ENCODE data around the gene ACCS.

The ACCS gene

GRCh38 chr11:44065841-44066731 lies at the start of gene ACCS:
TSS of gene ACCS (plus strand) at chr11:44066270. CDS start at chr11:44067628, 1,358 bp downstream.
- Histone ChIP-seq H3K27me3 (ENCODE audit: control insufficient read depth in 1 of 2, insufficient read depth in 2 of 2, low read length in 2 of 2) (no peaks in the 10 kb centered on the region), H3K9ac (ENCODE audit: low read depth in 1 of 2, low read length in 2 of 2) (peak within 1 kb of the TSS; percentile 86 to 91), H3K9me3 (ENCODE audit: control insufficient read depth in 1 of 2, low read length in 2 of 2) (no peaks in the 10 kb centered on the region), H3K27ac (ENCODE audit: low read depth, low read length) (peak within 1 kb of the TSS; percentile 90), H3K4me1 (ENCODE audit: control insufficient read depth in 1 of 2, insufficient read depth in 2 of 2, low read length in 2 of 2) (peaks cover 11 to 15% of the 10 kb centered on the region in 2 donors), H3K36me3 (ENCODE audit: control insufficient read depth in 1 of 2, insufficient read depth in 2 of 2, low read length in 2 of 2) (no peaks in the 10 kb centered on the region), H3K4me3 (ENCODE audit: low read depth in 1 of 2, low read length in 2 of 2) (peak within 1 kb of the TSS; percentile 94 to 98)

GRCh38 chr11:44016546-44017442 lies 49.3 kb upstream of the ACCS start:
- H3K4me1 ChIP-seq (ENCODE audit: control insufficient read depth in 1 of 2, insufficient read depth in 2 of 2, low read length in 2 of 2): no peaks in the 10 kb centered on the region
- no peaks in the 10 kb centered on the region for H3K9me3 ChIP-seq (ENCODE audit: control insufficient read depth in 1 of 2, low read length in 2 of 2)
- H3K4me3 ChIP-seq (ENCODE audit: low read depth in 1 of 2, low read length in 2 of 2): no peak overlapping the region
- no peak overlapping the region for H3K9ac ChIP-seq (ENCODE audit: low read depth in 1 of 2, low read length in 2 of 2)
- H3K36me3 ChIP-seq (ENCODE audit: control insufficient read depth in 1 of 2, insufficient read depth in 2 of 2, low read length in 2 of 2): no peaks in the 10 kb centered on the region
- no peak overlapping the region for H3K27ac ChIP-seq (ENCODE audit: low read depth, low read length)
- no peaks in the 10 kb centered on the region for H3K27me3 ChIP-seq (ENCODE audit: control insufficient read depth in 1 of 2, insufficient read depth in 2 of 2, low read length in 2 of 2)

- H3K27me3 ChIP-seq (ENCODE audit: control insufficient read depth in 1 of 2, insufficient read depth in 2 of 2, low read length in 2 of 2): no peaks in the 10 kb centered on the region
- no peak overlapping the region for H3K27ac ChIP-seq (ENCODE audit: low read depth, low read length)
- H3K9ac ChIP-seq (ENCODE audit: low read depth in 1 of 2, low read length in 2 of 2): no peak overlapping the region
- H3K4me3 ChIP-seq (ENCODE audit: low read depth in 1 of 2, low read length in 2 of 2): no peak overlapping the region
- H3K36me3 ChIP-seq (ENCODE audit: control insufficient read depth in 1 of 2, insufficient read depth in 2 of 2, low read length in 2 of 2): no peaks in the 10 kb centered on the region
- no peaks in the 10 kb centered on the region for H3K4me1 ChIP-seq (ENCODE audit: control insufficient read depth in 1 of 2, insufficient read depth in 2 of 2, low read length in 2 of 2)
- no peaks in the 10 kb centered on the region for H3K9me3 ChIP-seq (ENCODE audit: control insufficient read depth in 1 of 2, low read length in 2 of 2)
Measured at GRCh38 chr11:44017443-44018126, 48.5 kb upstream of the ACCS start.

GRCh38 chr11:44018127-44018521 lies 47.9 kb upstream of the ACCS start:
- H3K27ac ChIP-seq (ENCODE audit: low read depth, low read length): no peak overlapping the region

GRCh38 chr11:44018829-44019228 lies 47.2 kb upstream of the ACCS start:
- Histone ChIP-seq H3K9ac (ENCODE audit: low read depth in 1 of 2, low read length in 2 of 2) (no peak overlapping the region), H3K27ac (ENCODE audit: low read depth, low read length) (no peak overlapping the region), H3K27me3 (ENCODE audit: control insufficient read depth in 1 of 2, insufficient read depth in 2 of 2, low read length in 2 of 2) (no peaks in the 10 kb centered on the region), H3K9me3 (ENCODE audit: control insufficient read depth in 1 of 2, low read length in 2 of 2) (no peaks in the 10 kb centered on the region), H3K4me1 (ENCODE audit: control insufficient read depth in 1 of 2, insufficient read depth in 2 of 2, low read length in 2 of 2) (no peaks in the 10 kb centered on the region), H3K36me3 (ENCODE audit: control insufficient read depth in 1 of 2, insufficient read depth in 2 of 2, low read length in 2 of 2) (no peaks in the 10 kb centered on the region), H3K4me3 (ENCODE audit: low read depth in 1 of 2, low read length in 2 of 2) (no peak overlapping the region)

More at GRCh38 chr11:44018127-44018521, 47.9 kb upstream of the ACCS start:
- no peaks in the 10 kb centered on the region for H3K9me3 ChIP-seq (ENCODE audit: control insufficient read depth in 1 of 2, low read length in 2 of 2)
- H3K27me3 ChIP-seq (ENCODE audit: control insufficient read depth in 1 of 2, insufficient read depth in 2 of 2, low read length in 2 of 2): no peaks in the 10 kb centered on the region
- H3K4me1 ChIP-seq (ENCODE audit: control insufficient read depth in 1 of 2, insufficient read depth in 2 of 2, low read length in 2 of 2): no peaks in the 10 kb centered on the region
- H3K36me3 ChIP-seq (ENCODE audit: control insufficient read depth in 1 of 2, insufficient read depth in 2 of 2, low read length in 2 of 2): no peaks in the 10 kb centered on the region
- no peak overlapping the region for H3K9ac ChIP-seq (ENCODE audit: low read depth in 1 of 2, low read length in 2 of 2)
- H3K4me3 ChIP-seq (ENCODE audit: low read depth in 1 of 2, low read length in 2 of 2): no peak overlapping the region

GRCh38 chr11:44024977-44025376 lies 41.1 kb upstream of the ACCS start:
- H3K9ac ChIP-seq (ENCODE audit: low read depth in 1 of 2, low read length in 2 of 2): no peak overlapping the region

GRCh38 chr11:44025727-44026126 lies 40.3 kb upstream of the ACCS start:
- H3K27me3 ChIP-seq (ENCODE audit: control insufficient read depth in 1 of 2, insufficient read depth in 2 of 2, low read length in 2 of 2): peaks cover 0 to 3% of the 10 kb centered on the region in 2 donors
- no peaks in the 10 kb centered on the region for H3K36me3 ChIP-seq (ENCODE audit: control insufficient read depth in 1 of 2, insufficient read depth in 2 of 2, low read length in 2 of 2)
- H3K9me3 ChIP-seq (ENCODE audit: control insufficient read depth in 1 of 2, low read length in 2 of 2): peaks cover 0 to 8% of the 10 kb centered on the region in 2 donors
- no peak overlapping the region for H3K27ac ChIP-seq (ENCODE audit: low read depth, low read length)
- H3K4me1 ChIP-seq (ENCODE audit: control insufficient read depth in 1 of 2, insufficient read depth in 2 of 2, low read length in 2 of 2): no peaks in the 10 kb centered on the region
- H3K9ac ChIP-seq (ENCODE audit: low read depth in 1 of 2, low read length in 2 of 2): no peak overlapping the region
- no peak overlapping the region for H3K4me3 ChIP-seq (ENCODE audit: low read depth in 1 of 2, low read length in 2 of 2)

More at GRCh38 chr11:44024977-44025376, 41.1 kb upstream of the ACCS start:
- no peaks in the 10 kb centered on the region for H3K4me1 ChIP-seq (ENCODE audit: control insufficient read depth in 1 of 2, insufficient read depth in 2 of 2, low read length in 2 of 2)
- H3K9me3 ChIP-seq (ENCODE audit: control insufficient read depth in 1 of 2, low read length in 2 of 2): peaks cover 0 to 8% of the 10 kb centered on the region in 2 donors
- no peak overlapping the region for H3K4me3 ChIP-seq (ENCODE audit: low read depth in 1 of 2, low read length in 2 of 2)
- H3K36me3 ChIP-seq (ENCODE audit: control insufficient read depth in 1 of 2, insufficient read depth in 2 of 2, low read length in 2 of 2): no peaks in the 10 kb centered on the region
- H3K27ac ChIP-seq (ENCODE audit: low read depth, low read length): no peak overlapping the region
- H3K27me3 ChIP-seq (ENCODE audit: control insufficient read depth in 1 of 2, insufficient read depth in 2 of 2, low read length in 2 of 2): peaks cover 0 to 3% of the 10 kb centered on the region in 2 donors

GRCh38 chr11:44028401-44028800 lies 37.7 kb upstream of the ACCS start:
- Histone ChIP-seq H3K27me3 (ENCODE audit: control insufficient read depth in 1 of 2, insufficient read depth in 2 of 2, low read length in 2 of 2) (peaks cover 0 to 3% of the 10 kb centered on the region in 2 donors), H3K9me3 (ENCODE audit: control insufficient read depth in 1 of 2, low read length in 2 of 2) (peaks cover 0 to 8% of the 10 kb centered on the region in 2 donors), H3K4me3 (ENCODE audit: low read depth in 1 of 2, low read length in 2 of 2) (no peak overlapping the region), H3K4me1 (ENCODE audit: control insufficient read depth in 1 of 2, insufficient read depth in 2 of 2, low read length in 2 of 2) (no peaks in the 10 kb centered on the region), H3K27ac (ENCODE audit: low read depth, low read length) (no peak overlapping the region), H3K36me3 (ENCODE audit: control insufficient read depth in 1 of 2, insufficient read depth in 2 of 2, low read length in 2 of 2) (no peaks in the 10 kb centered on the region), H3K9ac (ENCODE audit: low read depth in 1 of 2, low read length in 2 of 2) (no peak overlapping the region)

GRCh38 chr11:44028816-44029506 lies 37.1 kb upstream of the ACCS start:
- no peaks in the 10 kb centered on the region for H3K36me3 ChIP-seq (ENCODE audit: control insufficient read depth in 1 of 2, insufficient read depth in 2 of 2, low read length in 2 of 2)
- peaks cover 0 to 3% of the 10 kb centered on the region in 2 donors for H3K27me3 ChIP-seq (ENCODE audit: control insufficient read depth in 1 of 2, insufficient read depth in 2 of 2, low read length in 2 of 2)
- H3K4me3 ChIP-seq (ENCODE audit: low read depth in 1 of 2, low read length in 2 of 2): no peak overlapping the region
- H3K27ac ChIP-seq (ENCODE audit: low read depth, low read length): no peak overlapping the region
- H3K4me1 ChIP-seq (ENCODE audit: control insufficient read depth in 1 of 2, insufficient read depth in 2 of 2, low read length in 2 of 2): no peaks in the 10 kb centered on the region
- H3K9me3 ChIP-seq (ENCODE audit: control insufficient read depth in 1 of 2, low read length in 2 of 2): peaks cover 0 to 8% of the 10 kb centered on the region in 2 donors
- H3K9ac ChIP-seq (ENCODE audit: low read depth in 1 of 2, low read length in 2 of 2): no peak overlapping the region

Data from duodenal mucosa (tissue), 2 donors.